DND-41 (cell line): ENCODE data around the gene FBXL14.

ENCODE experiments used
- ATAC-seq: fragments of 200-7000 bp; cut with Tn5 transposase; 3 replicates; pipeline ENCODE4 v1.9.1; 2021; ENCODE audit warnings: low read depth; ENCODE audit not compliant: insufficient read depth
- DNase-seq: peaks from one replicate; pipeline ENCODE4 v3.0.0-alpha.2; 2020
- H2AFZ ChIP-seq: 2 replicates; pipeline ENCODE4 v1.6.0; 2012; ENCODE audit warnings: low read depth, low read length
- H3K27ac ChIP-seq: 2 replicates; pipeline ENCODE4 v1.5.1; 2012; ENCODE audit warnings: low read length, inconsistent platforms
- H3K27me3 ChIP-seq: fragments of 200-600 bp; sonication (generic); 2 replicates; pipeline ENCODE4 v1.6.0; 2012; ENCODE audit warnings: low read length, mild to moderate bottlenecking, inconsistent platforms; ENCODE audit not compliant: insufficient read depth, poor library complexity
- H3K36me3 ChIP-seq: 2 replicates; pipeline ENCODE4 v1.5.1; 2012; ENCODE audit warnings: low read length, inconsistent platforms; ENCODE audit not compliant: insufficient read depth
- H3K4me1 ChIP-seq: 2 replicates; pipeline ENCODE4 v1.5.1; 2012; ENCODE audit warnings: mild to moderate bottlenecking, low read length; ENCODE audit not compliant: insufficient read depth
- H3K4me2 ChIP-seq: 2 replicates; pipeline ENCODE4 v1.6.0; 2012; ENCODE audit warnings: mild to moderate bottlenecking, moderate library complexity, low read length, inconsistent platforms; ENCODE audit not compliant: insufficient read depth
- H3K4me3 ChIP-seq, 2 experiments: fragments of 200-600 bp in 1 of 2; shearing (Covaris generic) in 1 of 2; 2 replicates each; pipeline ENCODE4 v1.5.1; 2012 to 2016; ENCODE audit warnings: inconsistent platforms in 2 of 2, low read length in 2 of 2, mild to moderate bottlenecking in 2 of 2, low read depth in 1 of 2, moderate library complexity in 1 of 2
- H3K79me2 ChIP-seq: 2 replicates; pipeline ENCODE4 v1.6.0; 2012; ENCODE audit warnings: low read length, inconsistent platforms; ENCODE audit not compliant: insufficient read depth
- H3K9ac ChIP-seq: 2 replicates; pipeline ENCODE4 v1.6.0; 2012; ENCODE audit warnings: low read depth, mild to moderate bottlenecking, inconsistent platforms, low read length, moderate library complexity
- H3K9me3 ChIP-seq: 2 replicates; pipeline ENCODE4 v1.5.1; 2012; ENCODE audit warnings: low read length, moderate library complexity, mild to moderate bottlenecking, inconsistent platforms; ENCODE audit not compliant: insufficient read depth, severe bottlenecking
- H4K20me1 ChIP-seq: 2 replicates; pipeline ENCODE4 v1.6.0; 2012; ENCODE audit warnings: low read length; ENCODE audit not compliant: insufficient read depth
- EZH2 ChIP-seq: IDR thresholded peaks from 3 replicates; pipeline ENCODE4 v1.6.1; 2012; ENCODE audit warnings: borderline replicate concordance, low read depth, mild to moderate bottlenecking, moderate library complexity, low read length, inconsistent platforms; ENCODE audit not compliant: severe bottlenecking
- TF ChIP-seq, protein P1 (sequence below): IDR thresholded peaks from 2 replicates; pipeline ENCODE4 v1.5.1; 2012; ENCODE audit warnings: borderline replicate concordance, low read length, moderate library complexity, mild to moderate bottlenecking; ENCODE audit not compliant: poor library complexity, severe bottlenecking; ENCODE audit errors: extremely low read depth

The FBXL14 gene

DNA sequence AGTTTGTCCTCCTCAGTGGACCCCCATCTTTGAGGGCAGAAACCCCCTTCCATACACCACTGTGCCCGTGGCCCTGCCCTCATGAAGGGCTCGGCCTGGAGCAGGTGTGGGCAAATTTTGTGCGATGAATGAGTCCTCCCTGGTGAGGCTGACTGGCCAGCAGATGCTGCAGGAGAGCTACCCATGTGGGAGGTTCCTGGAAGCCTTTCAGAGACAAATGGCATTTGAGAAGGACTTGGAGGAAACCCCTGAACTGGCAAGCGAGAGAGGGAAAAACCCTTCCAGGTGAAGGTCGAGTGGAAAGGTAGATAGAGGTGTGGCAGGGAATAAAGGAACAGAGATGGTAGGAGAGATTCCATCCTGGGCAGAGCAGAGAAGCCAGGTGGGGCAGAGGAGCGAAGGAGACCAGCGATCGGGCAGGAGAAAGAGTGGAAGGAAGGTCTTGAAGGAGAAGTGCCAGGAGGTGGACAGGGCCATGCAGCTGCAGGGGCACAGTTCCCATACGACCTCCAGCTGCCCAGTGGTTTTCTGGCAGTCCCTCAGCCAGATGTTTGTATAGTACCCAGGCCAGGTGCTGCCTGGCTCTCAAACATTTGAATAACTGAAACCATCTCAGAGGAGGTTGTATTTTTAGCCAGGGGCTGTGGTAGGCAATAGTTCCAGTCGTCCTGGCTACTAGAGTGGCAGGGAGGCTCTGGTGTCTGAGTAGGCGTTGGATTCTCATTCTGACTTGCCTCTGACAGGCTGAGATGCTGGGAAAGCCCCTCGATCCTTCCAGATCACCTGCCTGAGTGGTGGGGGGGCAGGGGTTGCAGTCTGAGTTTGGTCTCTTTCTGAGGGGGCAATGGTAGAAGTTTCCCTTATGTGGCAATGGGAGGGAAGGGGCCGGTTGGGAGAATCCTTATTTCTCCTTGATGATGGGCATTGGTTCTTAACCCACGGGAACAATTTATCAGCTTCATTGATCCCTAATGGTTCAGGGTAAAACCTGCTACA is 40.1 kb downstream of the FBXL14 start:
- Histone ChIP-seq H3K9me3 (no peaks in the 10 kb centered on the region), H3K4me3 (no peak overlapping the region), H3K27ac (no peak overlapping the region), H2AFZ (no peak overlapping the region), H3K79me2 (no peaks in the 10 kb centered on the region), H3K4me1 (no peaks in the 10 kb centered on the region), H3K9ac (no peak overlapping the region), H3K36me3 (no peaks in the 10 kb centered on the region), H4K20me1 (no peaks in the 10 kb centered on the region), H3K4me2 (no peak overlapping the region), H3K27me3 (no peaks in the 10 kb centered on the region)
- ATAC-seq (no peak; the same call in 2 of the 3 replicates), DNase-seq (no peak)
- TF ChIP-seq EZH2: no peak
- TF ChIP-seq, protein P1, sequence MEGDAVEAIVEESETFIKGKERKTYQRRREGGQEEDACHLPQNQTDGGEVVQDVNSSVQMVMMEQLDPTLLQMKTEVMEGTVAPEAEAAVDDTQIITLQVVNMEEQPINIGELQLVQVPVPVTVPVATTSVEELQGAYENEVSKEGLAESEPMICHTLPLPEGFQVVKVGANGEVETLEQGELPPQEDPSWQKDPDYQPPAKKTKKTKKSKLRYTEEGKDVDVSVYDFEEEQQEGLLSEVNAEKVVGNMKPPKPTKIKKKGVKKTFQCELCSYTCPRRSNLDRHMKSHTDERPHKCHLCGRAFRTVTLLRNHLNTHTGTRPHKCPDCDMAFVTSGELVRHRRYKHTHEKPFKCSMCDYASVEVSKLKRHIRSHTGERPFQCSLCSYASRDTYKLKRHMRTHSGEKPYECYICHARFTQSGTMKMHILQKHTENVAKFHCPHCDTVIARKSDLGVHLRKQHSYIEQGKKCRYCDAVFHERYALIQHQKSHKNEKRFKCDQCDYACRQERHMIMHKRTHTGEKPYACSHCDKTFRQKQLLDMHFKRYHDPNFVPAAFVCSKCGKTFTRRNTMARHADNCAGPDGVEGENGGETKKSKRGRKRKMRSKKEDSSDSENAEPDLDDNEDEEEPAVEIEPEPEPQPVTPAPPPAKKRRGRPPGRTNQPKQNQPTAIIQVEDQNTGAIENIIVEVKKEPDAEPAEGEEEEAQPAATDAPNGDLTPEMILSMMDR: no peak

DNA sequence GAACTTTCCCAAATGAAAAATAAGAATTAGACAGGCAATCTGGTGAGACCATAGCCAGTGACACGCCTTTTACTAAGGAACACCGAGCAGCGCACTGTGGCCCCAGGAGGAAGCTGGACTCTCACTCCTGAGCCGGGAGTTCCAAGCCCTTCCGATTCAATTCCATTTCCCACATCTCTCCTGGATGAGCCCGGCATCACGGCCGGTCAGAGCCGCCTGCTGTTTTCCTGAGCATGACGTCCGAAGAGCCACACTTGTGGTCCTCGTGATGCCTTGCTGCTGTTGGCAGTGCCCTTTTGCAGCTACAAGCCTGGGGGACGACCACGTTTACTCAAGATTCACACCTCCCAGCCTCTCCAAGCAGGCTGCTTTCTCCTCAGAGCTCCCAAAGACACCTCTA is 40.8 kb downstream of the FBXL14 start:
- ATAC-seq: no peak
- H3K9me3 ChIP-seq: no peaks in the 10 kb centered on the region
- no peaks in the 10 kb centered on the region for H3K79me2 ChIP-seq
- no peak overlapping the region for H3K27ac ChIP-seq
- H3K9ac ChIP-seq: no peak overlapping the region
- TF ChIP-seq, protein P1: no peak
- no peak for TF ChIP-seq EZH2
- no peak for DNase-seq
- no peak overlapping the region for H3K4me3 ChIP-seq
- H3K4me1 ChIP-seq: no peaks in the 10 kb centered on the region
- no peaks in the 10 kb centered on the region for H3K36me3 ChIP-seq
- no peaks in the 10 kb centered on the region for H4K20me1 ChIP-seq
- H2AFZ ChIP-seq: no peak overlapping the region
- no peaks in the 10 kb centered on the region for H3K27me3 ChIP-seq
- H3K4me2 ChIP-seq: no peak overlapping the region

DNA sequence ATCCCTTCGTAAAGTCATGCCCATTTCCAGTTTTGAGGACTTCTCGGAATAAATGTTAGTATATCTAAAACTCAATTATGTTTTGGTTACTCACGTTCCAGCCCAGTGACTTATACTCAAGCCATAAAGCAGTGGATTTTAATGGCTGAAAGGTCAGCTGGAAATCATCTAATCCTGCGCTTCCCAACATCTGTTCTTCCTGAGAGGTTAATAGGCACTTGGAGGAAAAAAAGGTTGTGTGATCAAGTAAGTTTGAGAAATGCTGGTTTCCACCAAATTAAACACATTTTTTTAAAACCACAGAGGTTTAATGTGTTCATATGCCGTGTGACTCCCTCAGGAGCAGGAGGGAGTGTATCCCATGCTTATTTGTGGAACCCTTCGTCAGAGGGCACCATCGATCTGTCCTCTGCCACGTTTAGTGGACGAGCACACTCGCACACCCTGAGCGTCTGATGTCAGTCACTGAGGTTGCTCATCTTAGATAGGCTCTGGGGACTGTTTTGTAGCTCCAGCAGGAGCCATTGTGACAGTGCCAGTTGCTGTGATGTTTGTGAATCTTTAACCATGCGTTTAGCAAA is 41.4 kb downstream of the FBXL14 start:
- Histone ChIP-seq H3K9me3 (no peaks in the 10 kb centered on the region), H3K27me3 (no peaks in the 10 kb centered on the region), H3K27ac (no peak overlapping the region), H4K20me1 (no peaks in the 10 kb centered on the region), H3K4me2 (no peak overlapping the region), H3K4me1 (no peaks in the 10 kb centered on the region), H3K4me3 (no peak overlapping the region), H3K36me3 (no peaks in the 10 kb centered on the region), H2AFZ (no peak overlapping the region), H3K9ac (no peak overlapping the region), H3K79me2 (no peaks in the 10 kb centered on the region)
- TF ChIP-seq, protein P1: no peak
- TF ChIP-seq EZH2: no peak
- ATAC-seq (no peak), DNase-seq (no peak)
